ENCODE measurements around the gene CNOT11.

- TF ChIP-seq POLR2A (IDR thresholded peaks at IDR 0.05) (no peak), CTCF (IDR thresholded peaks at IDR 0.05) (no peak)
Measured at GRCh38 chr2:101294861-101295260, 42.2 kb downstream of the CNOT11 start.
